Measurements from ENCODE around the gene MYG1.
"Not testable (repeated sequence)": the region's sequence is repeated elsewhere in the genome, so short reads cannot be mapped to it uniquely, and the experiment has no call there.

The MYG1 gene

GRCh38 chr12:53287741-53288216 is 11.7 kb upstream of the MYG1 start:
- peak; percentile 45 for DNase-seq

- DNase-seq = no peak
Measured at GRCh38 chr12:53288322-53288721, 11.2 kb upstream of the MYG1 start.

- DNase-seq = peak; percentile 54
Measured at GRCh38 chr12:53289891-53290290, 9.6 kb upstream of the MYG1 start.

- no peak for DNase-seq
Measured at GRCh38 chr12:53290661-53291060, 8.8 kb upstream of the MYG1 start.

- no peak for DNase-seq
Measured at GRCh38 chr12:53292426-53292825, 7.1 kb upstream of the MYG1 start.

GRCh38 chr12:53295070-53295890 is 4.2 kb upstream of the MYG1 start, which contains the start of gene PFDN5:
PFDN5 (plus strand) TSS chr12:53295542; CDS start chr12:53295568, 26 bp downstream.
- DNase-seq = peak; percentile 83

GRCh38 chr12:53295891-53296219 is 3.6 kb upstream of the MYG1 start:
- DNase-seq = no peak

- DNase-seq = not testable (repeated sequence)
Measured at GRCh38 chr12:53297106-53297505, 2.4 kb upstream of the MYG1 start.

- DNase-seq = peak; percentile 93
Measured at GRCh38 chr12:53298164-53298563, 1.3 kb upstream of the MYG1 start.

- peak; percentile 88 for DNase-seq
Measured at GRCh38 chr12:53299101-53299453, 418 bp upstream of the MYG1 start.

GRCh38 chr12:53300187-53300586 is 692 bp downstream of the MYG1 start:
- peak; percentile 60 for DNase-seq

- no peak for DNase-seq
Measured at GRCh38 chr12:53302903-53303302, 3.4 kb downstream of the MYG1 start.

GRCh38 chr12:53306826-53307225 is 7.3 kb downstream of the MYG1 start:
- no peak for DNase-seq

- DNase-seq = no peak
Measured at GRCh38 chr12:53308276-53308675, 8.8 kb downstream of the MYG1 start.

- DNase-seq = no peak
Measured at GRCh38 chr12:53313996-53314395, 14.5 kb downstream of the MYG1 start.

- DNase-seq = no peak
Measured at GRCh38 chr12:53320352-53321195, 21.1 kb downstream of the MYG1 start.

GRCh38 chr12:53324113-53324778 is 24.8 kb downstream of the MYG1 start:
- no peak for DNase-seq

- peak; percentile 93 for DNase-seq
Measured at GRCh38 chr12:53324779-53325510, 25.4 kb downstream of the MYG1 start.

- peak; percentile 27 for DNase-seq
Measured at GRCh38 chr12:53325511-53326061, 26.1 kb downstream of the MYG1 start.

- no peak for DNase-seq
Measured at GRCh38 chr12:53326460-53327185, 27.1 kb downstream of the MYG1 start.

GRCh38 chr12:53327435-53328042 is 28.0 kb downstream of the MYG1 start:
- DNase-seq = peak; percentile 26

Data from EL (cell line).